ENCODE data around the gene HECTD2.

GRCh38 chr10:91410638-91411371 lies 661 bp downstream of the HECTD2 start:
- TF ChIP-seq CTCF (IDR thresholded peaks at IDR 0.05; ENCODE audit: poor library complexity, severe bottlenecking) (no peak), RAD21 (conservative IDR thresholded peaks at IDR 0.05) (no peak), POLR2AphosphoS5 (IDR thresholded peaks at IDR 0.05) (peak; percentile 30), MXI1 (conservative IDR thresholded peaks at IDR 0.05; ENCODE audit: poor library complexity, severe bottlenecking) (peak; percentile 29), EZH2 (IDR thresholded peaks at IDR 0.05; ENCODE audit: borderline replicate concordance, insufficient read depth, low read length, poor library complexity, severe bottlenecking) (no peak), SMC3 (conservative IDR thresholded peaks at IDR 0.05; ENCODE audit: poor library complexity) (no peak), REST (IDR thresholded peaks at IDR 0.05; ENCODE audit: borderline replicate concordance) (peak; percentile 18), TAF1 (IDR thresholded peaks at IDR 0.05; ENCODE audit: low read depth) (no peak)
